ENCODE measurements around the gene PTPRH. TPM values are rescaled to one million over a fixed set of nuclear protein-coding genes. Genes with fewer than 3 reads are reported as not detected.

Gene PTPRH
- total and polyA plus RNA-seq, 8 donors, result 5.1 to 15.3 (median 8.1) TPM

GRCh38 chr19:55198651-55199050, 10.7 kb downstream of the PTPRH start:
- intact Hi-C loops (cut with DNase I), result no loop called here

GRCh38 chr19:55197528-55197927, 11.8 kb downstream of the PTPRH start:
- no peak overlapping the region for H3K27ac ChIP-seq
- FAIRE-seq, result no peak
- intact Hi-C loops (cut with DNase I), result no loop called here
- no peaks in the 10 kb centered on the region for H3K4me1 ChIP-seq
- peak in 1 of 4 donors; percentile 32 for ATAC-seq
- no peak for DNase-seq
- WGBS, 2 donors, result 73 to 79% methylated on average over 4 of the region's 4 CpGs
- peaks cover 0 to 7% (median 0%) of the 10 kb centered on the region in 3 donors for H3K36me3 ChIP-seq
- H3K9me3 ChIP-seq, result no peaks in the 10 kb centered on the region
- no peak for TF ChIP-seq CTCF (IDR thresholded peaks at IDR 0.05)
- H3K27me3 ChIP-seq, result no peaks in the 10 kb centered on the region
- H3K4me3 ChIP-seq, result no peak overlapping the region

More at GRCh38 chr19:55198651-55199050, 10.7 kb downstream of the PTPRH start:
- TF ChIP-seq CTCF (IDR thresholded peaks at IDR 0.05), result no peak
- H3K4me3 ChIP-seq, result no peak overlapping the region
- H3K27me3 ChIP-seq, result no peaks in the 10 kb centered on the region
- no peak overlapping the region for H3K27ac ChIP-seq
- FAIRE-seq, result no peak
- DNase-seq, result no peak
- no peaks in the 10 kb centered on the region for H3K9me3 ChIP-seq
- ATAC-seq, result no peak
- 63 to 68% methylated on average over 5 of the region's 5 CpGs for WGBS, 2 donors
- H3K4me1 ChIP-seq, result no peaks in the 10 kb centered on the region
- H3K36me3 ChIP-seq, result peaks cover 0 to 7% (median 0%) of the 10 kb centered on the region in 3 donors

GRCh38 chr19:55196803-55197202, 12.5 kb downstream of the PTPRH start:
- intact Hi-C loops (cut with DNase I), result no loop called here
- no peak for TF ChIP-seq CTCF (IDR thresholded peaks at IDR 0.05)
- Histone ChIP-seq H3K36me3 (peaks cover 0 to 7% (median 0%) of the 10 kb centered on the region in 3 donors), H3K9me3 (no peaks in the 10 kb centered on the region), H3K4me1 (no peaks in the 10 kb centered on the region), H3K27me3 (no peaks in the 10 kb centered on the region), H3K27ac (no peak overlapping the region), H3K4me3 (no peak overlapping the region)
- FAIRE-seq (no peak), ATAC-seq (no peak), DNase-seq (no peak)
- WGBS, 2 donors, result 90% methylated on average over 10 of the region's 10 CpGs

- no peak for FAIRE-seq
- ATAC-seq, result no peak
- no peaks in the 10 kb centered on the region for H3K36me3 ChIP-seq
- H3K9me3 ChIP-seq, result no peaks in the 10 kb centered on the region
- intact Hi-C loops (cut with DNase I), result no loop called here
- no peak overlapping the region for H3K27ac ChIP-seq
- TF ChIP-seq CTCF (IDR thresholded peaks at IDR 0.05), result no peak
- WGBS, 2 donors, result 80 to 84% methylated on average over 12 of the region's 12 CpGs
- no peaks in the 10 kb centered on the region for H3K27me3 ChIP-seq
- no peak for DNase-seq
- H3K4me1 ChIP-seq, result no peaks in the 10 kb centered on the region
- no peak overlapping the region for H3K4me3 ChIP-seq
Measured at GRCh38 chr19:55193481-55193880, 15.8 kb downstream of the PTPRH start.

GRCh38 chr19:55189403-55189835, 19.9 kb downstream of the PTPRH start:
- FAIRE-seq (no peak), ATAC-seq (peak in 2 of 4 donors; percentile 42 to 78), DNase-seq (no peak)
- no peak overlapping the region for H3K4me3 ChIP-seq
- intact Hi-C loops (cut with DNase I), result no loop called here
- H3K36me3 ChIP-seq, result no peaks in the 10 kb centered on the region
- H3K27ac ChIP-seq, result no peak overlapping the region
- no peaks in the 10 kb centered on the region for H3K4me1 ChIP-seq
- 63 to 68% methylated on average over 15 of the region's 15 CpGs for WGBS, 2 donors
- H3K9me3 ChIP-seq, result no peaks in the 10 kb centered on the region
- no peak for TF ChIP-seq CTCF (IDR thresholded peaks at IDR 0.05)
- H3K27me3 ChIP-seq, result no peaks in the 10 kb centered on the region

Measured in pancreas (tissue), 10 donors.